OCI-LY3 (cell line): ENCODE measurements around the gene CABLES1.

Source experiments
- H2AFZ ChIP-seq: fragments of 200-600, 300-600 bp; shearing (Covaris generic); 2 replicates; pipeline ENCODE4 v1.6.0; 2014; ENCODE audit warnings: antibody characterized with exemption, low read depth, low read length
- H3K27ac ChIP-seq: fragments of 200-600, 300-600 bp; sonication (generic); 2 replicates; pipeline ENCODE4 v1.5.1; 2014; ENCODE audit warnings: mild to moderate bottlenecking, low read length, moderate library complexity, mixed read lengths
- H3K27me3 ChIP-seq: fragments of 200-600, 300-600 bp; sonication (generic); 2 replicates; pipeline ENCODE4 v1.6.1; 2014; ENCODE audit warnings: low read depth, low read length, mixed read lengths
- H3K36me3 ChIP-seq: fragments of 200-600, 300-600 bp; sonication (generic); replicated peaks from 2 replicates; pipeline ENCODE3; 2014; ENCODE audit warnings: low read depth, low read length, mixed read lengths
- H3K4me1 ChIP-seq: fragments of 300-600, 200-600 bp; sonication (generic); 2 replicates; pipeline ENCODE4 v1.6.1; 2014; ENCODE audit warnings: low read length, mixed read lengths
- H3K4me2 ChIP-seq: fragments of 200-600, 300-600 bp; sonication (generic); 2 replicates; pipeline ENCODE4 v1.6.1; 2014; ENCODE audit warnings: low read length, mixed read lengths
- H3K4me3 ChIP-seq: fragments of 300-600, 200-600 bp; sonication (generic); 2 replicates; pipeline ENCODE4 v1.5.1; 2014; ENCODE audit warnings: antibody characterized with exemption, mild to moderate bottlenecking, low read length, moderate library complexity
- H3K79me2 ChIP-seq: fragments of 300-600, 200-600 bp; shearing (Covaris generic); 2 replicates; pipeline ENCODE4 v1.6.1; 2014; ENCODE audit warnings: mild to moderate bottlenecking, low read length, mixed read lengths
- H3K9ac ChIP-seq: fragments of 300-600, 200-600 bp; shearing (Covaris generic); 2 replicates; pipeline ENCODE4 v1.6.0; 2014; ENCODE audit warnings: mild to moderate bottlenecking, low read length, moderate library complexity
- H3K9me3 ChIP-seq: fragments of 200-600, 300-600 bp; shearing (Covaris generic); 2 replicates; pipeline ENCODE4 v1.6.1; 2014; ENCODE audit warnings: low read length, mixed read lengths; ENCODE audit not compliant: insufficient read depth
- H4K20me1 ChIP-seq: fragments of 200-600, 300-600 bp; sonication (generic); 2 replicates; pipeline ENCODE4 v1.6.1; 2016; ENCODE audit warnings: low read length, mixed read lengths; ENCODE audit not compliant: insufficient read depth
- CTCF ChIP-seq: fragments of 200-600, 300-600 bp; sonication (generic); IDR thresholded peaks from 2 replicates; pipeline ENCODE4 v1.5.1; 2014; ENCODE audit warnings: antibody characterized with exemption, low read length, low read depth
- EZH2phosphoT487 ChIP-seq: fragments of 200-600 bp; shearing (Covaris generic); IDR thresholded peaks from 2 replicates; pipeline ENCODE4 v1.6.1; 2018; ENCODE audit warnings: antibody characterized with exemption, mixed run types, low read depth

The CABLES1 gene

GRCh38 chr18:23302511-23302850 is 167.2 kb downstream of the CABLES1 start:
- TF ChIP-seq EZH2phosphoT487 (no peak), CTCF (no peak)
- Histone ChIP-seq H3K9ac (no peak overlapping the region), H3K36me3 (no peaks in the 10 kb centered on the region), H3K9me3 (no peaks in the 10 kb centered on the region), H4K20me1 (no peaks in the 10 kb centered on the region), H3K27ac (no peak overlapping the region), H3K4me3 (no peak overlapping the region), H3K4me1 (no peaks in the 10 kb centered on the region), H3K79me2 (no peaks in the 10 kb centered on the region), H3K27me3 (no peaks in the 10 kb centered on the region), H2AFZ (no peak overlapping the region), H3K4me2 (no peak overlapping the region)

- H2AFZ ChIP-seq = no peak overlapping the region
Measured at GRCh38 chr18:23302851-23303527, 167.7 kb downstream of the CABLES1 start.

GRCh38 chr18:23306822-23307221 is 171.5 kb downstream of the CABLES1 start:
- no peak overlapping the region for H2AFZ ChIP-seq
- no peak overlapping the region for H3K9ac ChIP-seq
- H3K36me3 ChIP-seq = no peaks in the 10 kb centered on the region
- H3K4me1 ChIP-seq = no peaks in the 10 kb centered on the region
- H3K79me2 ChIP-seq = no peaks in the 10 kb centered on the region
- no peak overlapping the region for H3K4me2 ChIP-seq
- no peaks in the 10 kb centered on the region for H4K20me1 ChIP-seq
- H3K27me3 ChIP-seq = no peaks in the 10 kb centered on the region
- TF ChIP-seq CTCF (no peak), EZH2phosphoT487 (no peak)
- H3K9me3 ChIP-seq = no peaks in the 10 kb centered on the region
- H3K27ac ChIP-seq = no peak overlapping the region
- no peak overlapping the region for H3K4me3 ChIP-seq

More at GRCh38 chr18:23302851-23303527, 167.7 kb downstream of the CABLES1 start:
- no peak overlapping the region for H3K4me3 ChIP-seq
- no peak overlapping the region for H3K9ac ChIP-seq
- no peak for TF ChIP-seq CTCF
- TF ChIP-seq EZH2phosphoT487 = no peak
- no peak overlapping the region for H3K27ac ChIP-seq
- no peak overlapping the region for H3K4me2 ChIP-seq
- H3K36me3 ChIP-seq = no peaks in the 10 kb centered on the region
- H3K27me3 ChIP-seq = no peaks in the 10 kb centered on the region
- H4K20me1 ChIP-seq = no peaks in the 10 kb centered on the region
- H3K4me1 ChIP-seq = no peaks in the 10 kb centered on the region
- H3K9me3 ChIP-seq = no peaks in the 10 kb centered on the region
- H3K79me2 ChIP-seq = no peaks in the 10 kb centered on the region

- Histone ChIP-seq H3K27me3 (no peaks in the 10 kb centered on the region), H3K4me2 (no peak overlapping the region), H2AFZ (no peak overlapping the region), H3K9me3 (no peaks in the 10 kb centered on the region), H3K27ac (no peak overlapping the region), H3K36me3 (no peaks in the 10 kb centered on the region), H3K4me3 (no peak overlapping the region), H3K4me1 (no peaks in the 10 kb centered on the region), H3K9ac (no peak overlapping the region), H3K79me2 (no peaks in the 10 kb centered on the region), H4K20me1 (no peaks in the 10 kb centered on the region)
- TF ChIP-seq EZH2phosphoT487 = no peak
- no peak for TF ChIP-seq CTCF
Measured at GRCh38 chr18:23307567-23308295, 172.4 kb downstream of the CABLES1 start.
